H9 (cell line): Measurements from ENCODE around the gene MOB3A. TPM values are rescaled to one million over a fixed set of nuclear protein-coding genes. Genes with fewer than 3 reads are reported as not detected.
A peak's percentile ranks its signal among the peaks of the same experiment; 100 is the strongest.

ENCODE experiments used
- DNase-seq: peaks from one replicate; pipeline ENCODE4 v3.0.0-alpha.2; 2017
- H2AFZ ChIP-seq: one replicate; pipeline ENCODE4 v1.6.1; 2013; ENCODE audit warnings: mild to moderate bottlenecking, low read length, control low read depth, moderate library complexity
- H2AK5ac ChIP-seq: 2 replicates; pipeline ENCODE4 v1.6.1; 2013; ENCODE audit warnings: low read length, control low read depth, mixed read lengths; ENCODE audit not compliant: insufficient read length
- H2BK120ac ChIP-seq: one replicate; pipeline ENCODE4 v1.6.1; 2013; ENCODE audit warnings: low read depth, mild to moderate bottlenecking, low read length, control low read depth, inconsistent platforms; ENCODE audit not compliant: poor library complexity, severe bottlenecking
- H2BK12ac ChIP-seq: 2 replicates; pipeline ENCODE4 v1.6.1; 2013; ENCODE audit warnings: low read length, control low read depth, mixed read lengths, low read depth; ENCODE audit not compliant: insufficient read length
- H2BK15ac ChIP-seq: 2 replicates; pipeline ENCODE4 v1.6.1; 2013; ENCODE audit warnings: low read depth, low read length, control low read depth
- H2BK20ac ChIP-seq: one replicate; pipeline ENCODE4 v1.6.1; 2013; ENCODE audit warnings: low read depth, mild to moderate bottlenecking, low read length, control low read depth, inconsistent platforms; ENCODE audit not compliant: poor library complexity, severe bottlenecking
- H2BK5ac ChIP-seq: 2 replicates; pipeline ENCODE4 v1.6.1; 2013; ENCODE audit warnings: low read length, control low read depth, mixed read lengths; ENCODE audit not compliant: insufficient read length
- H3K14ac ChIP-seq: 2 replicates; pipeline ENCODE4 v1.6.1; 2013; ENCODE audit warnings: low read length, control low read depth; ENCODE audit not compliant: insufficient read depth
- H3K18ac ChIP-seq: 2 replicates; pipeline ENCODE4 v1.6.1; 2013; ENCODE audit warnings: low read depth, mild to moderate bottlenecking, mixed read lengths, low read length, control low read depth; ENCODE audit not compliant: insufficient read length
- H3K23ac ChIP-seq: 2 replicates; pipeline ENCODE4 v1.6.1; 2013; ENCODE audit warnings: low read length, control low read depth, mixed read lengths, low read depth; ENCODE audit not compliant: insufficient read length
- H3K23me2 ChIP-seq: 2 replicates; pipeline ENCODE4 v1.6.1; 2013; ENCODE audit warnings: low read depth, mild to moderate bottlenecking, mixed read lengths, low read length, control low read depth; ENCODE audit not compliant: insufficient read length, poor library complexity, severe bottlenecking
- H3K27ac ChIP-seq: 2 replicates; pipeline ENCODE4 v1.5.1; 2013; ENCODE audit warnings: low read length, control low read depth, mixed read lengths, low read depth; ENCODE audit not compliant: insufficient read length
- H3K27me3 ChIP-seq: 2 replicates; pipeline ENCODE4 v1.6.1; 2013; ENCODE audit warnings: low read length, control low read depth, inconsistent platforms; ENCODE audit not compliant: insufficient read depth
- H3K4ac ChIP-seq: 2 replicates; pipeline ENCODE4 v1.6.1; 2013; ENCODE audit warnings: low read depth, mild to moderate bottlenecking, control low read depth, inconsistent platforms, low read length, moderate library complexity
- H3K4me1 ChIP-seq: 2 replicates; pipeline ENCODE4 v1.6.1; 2013; ENCODE audit warnings: low read length, control low read depth, inconsistent platforms; ENCODE audit not compliant: insufficient read depth
- H3K4me2 ChIP-seq: 2 replicates; pipeline ENCODE4 v1.6.1; 2013; ENCODE audit warnings: low read length, control low read depth, mixed read lengths; ENCODE audit not compliant: insufficient read length, insufficient read depth
- H3K56ac ChIP-seq: 2 replicates; pipeline ENCODE4 v1.6.1; 2013; ENCODE audit warnings: low read depth, mild to moderate bottlenecking, mixed read lengths, low read length, control low read depth; ENCODE audit not compliant: insufficient read length
- H3K79me1 ChIP-seq: 2 replicates; pipeline ENCODE4 v1.6.1; 2013; ENCODE audit warnings: low read depth, mild to moderate bottlenecking, moderate library complexity, low read length, control low read depth, inconsistent platforms; ENCODE audit not compliant: insufficient read depth, poor library complexity, severe bottlenecking
- H3K79me2 ChIP-seq: 2 replicates; pipeline ENCODE4 v1.6.1; 2013; ENCODE audit warnings: low read length, control low read depth, inconsistent platforms; ENCODE audit not compliant: insufficient read depth
- H3K9ac ChIP-seq: 2 replicates; pipeline ENCODE4 v1.6.1; 2013; ENCODE audit warnings: low read length, control low read depth, mixed read lengths; ENCODE audit not compliant: insufficient read length; ENCODE audit errors: extremely low read depth
- H3K9me3 ChIP-seq: one replicate; pipeline ENCODE4 v1.6.1; 2013; ENCODE audit warnings: low read depth, low read length, inconsistent platforms; ENCODE audit not compliant: control insufficient read depth
- H3T11ph ChIP-seq: one replicate; pipeline ENCODE4 v1.6.1; 2013; ENCODE audit warnings: mild to moderate bottlenecking, low read length, control low read depth, inconsistent platforms
- H4K20me1 ChIP-seq: one replicate; pipeline ENCODE4 v1.6.1; 2013; ENCODE audit not compliant: control insufficient read depth, insufficient read length, insufficient read depth
- H4K5ac ChIP-seq: 2 replicates; pipeline ENCODE4 v1.6.1; 2013; ENCODE audit warnings: low read depth, mild to moderate bottlenecking, mixed read lengths, low read length, control low read depth; ENCODE audit not compliant: insufficient read length
- H4K8ac ChIP-seq: replicated peaks from 2 replicates; pipeline ENCODE4 v1.6.1; 2013; ENCODE audit warnings: low read length, control low read depth, mixed read lengths, low read depth; ENCODE audit not compliant: insufficient read length
- H4K91ac ChIP-seq: 2 replicates; pipeline ENCODE4 v1.6.1; 2013; ENCODE audit warnings: low read depth, mild to moderate bottlenecking, moderate library complexity, mixed read lengths, low read length, control low read depth; ENCODE audit not compliant: insufficient read length
- H3K27ac Mint-ChIP-seq, 3 experiments: 2 replicates in 2 of 3; 3 replicates in 1 of 3; pipeline ENCODE4 v1.8.0; 2020 to 2021; ENCODE audit warnings: mixed read lengths in 3 of 3, mild to moderate bottlenecking in 1 of 3, moderate library complexity in 1 of 3
- H3K27me3 Mint-ChIP-seq: 2 replicates; pipeline ENCODE4 v1.8.0; 2021; ENCODE audit warnings: low read depth, mild to moderate bottlenecking, moderate library complexity, mixed read lengths
- H3K36me3 Mint-ChIP-seq, 3 experiments: 2 replicates in 2 of 3; 3 replicates in 1 of 3; pipeline ENCODE4 v1.8.0; 2020 to 2021; ENCODE audit warnings: low read depth in 3 of 3, mixed read lengths in 3 of 3; ENCODE audit not compliant: insufficient read depth in 1 of 3
- H3K4me1 Mint-ChIP-seq, 2 experiments: 2 replicates each; pipeline ENCODE4 v1.8.0; 2020; ENCODE audit warnings: mixed read lengths in 2 of 2
- H3K4me3 Mint-ChIP-seq, 2 experiments: 2 replicates in 1 of 2; 3 replicates in 1 of 2; pipeline ENCODE4 v1.8.0; 2020 to 2021; ENCODE audit warnings: mild to moderate bottlenecking in 2 of 2, mixed read lengths in 2 of 2, moderate library complexity in 1 of 2
- H3K9me3 Mint-ChIP-seq, 2 experiments: 2 replicates in 1 of 2; 3 replicates in 1 of 2; pipeline ENCODE4 v1.8.0; 2020; ENCODE audit warnings: mild to moderate bottlenecking in 2 of 2, mixed read lengths in 2 of 2, moderate library complexity in 1 of 2
- CTCF ChIP-seq: fragments of 200-600 bp; sonication (generic); conservative IDR thresholded peaks from 3 replicates; pipeline ENCODE4 v1.8.0; 2021; ENCODE audit warnings: antibody characterized with exemption, mild to moderate bottlenecking
- WGBS: extraction: QIAGEN DNeasy Blood & Tissue Kit; methylation state at CpG from one replicate; pipeline ENCODE4 v1.1.7; 2013; ENCODE audit warnings: missing lambda C conversion rate, low lambda C conversion rate, mixed read lengths; ENCODE audit not compliant: insufficient read length; ENCODE audit errors: extremely low coverage; 5-methylcytosine and 5-hydroxymethylcytosine counted together
- total RNA-seq: library from RNA; stranded (reverse); gene quantifications from 2 replicates; pipeline ENCODE4 v1.2.1, GENCODE V29; 2021

The MOB3A gene
- total RNA-seq, 1 experiment from 2014 or later = 11.5 TPM

GRCh38 chr19:2097203-2097885, 1.2 kb upstream of the MOB3A start:
- Mint-ChIP-seq H3K4me1 (peaks cover 7 to 8% of the 10 kb centered on the region in 2 experiments; a peak in 3 of 4 replicates), H3K27ac (peak overlapping the region in 2 of 3 experiments; percentile 92 to 97; a peak in 1 of 7 replicates), H3K36me3 (peaks cover 5 to 26% (median 23%) of the 10 kb centered on the region in 3 experiments; a peak in 6 of 7 replicates), H3K27me3 (no peaks in the 10 kb centered on the region; the same call in 1 of the 2 replicates), H3K4me3 (peak overlapping the region; percentile 69 to 86), H3K9me3 (no peaks in the 10 kb centered on the region)
- H3K56ac ChIP-seq = no peak overlapping the region
- no peak overlapping the region for H3T11ph ChIP-seq
- H2BK15ac ChIP-seq = no peak overlapping the region
- H2BK5ac ChIP-seq = no peak overlapping the region
- H4K8ac ChIP-seq = no peak overlapping the region
- H3K4ac ChIP-seq = no peak overlapping the region
- H3K27me3 ChIP-seq = no peaks in the 10 kb centered on the region
- no peaks in the 10 kb centered on the region for H3K4me1 ChIP-seq
- no peaks in the 10 kb centered on the region for H3K79me2 ChIP-seq
- no peak overlapping the region for H3K9ac ChIP-seq
- no peak for TF ChIP-seq CTCF
- H3K23ac ChIP-seq = no peak overlapping the region
- no CpG with 5 or more reads among the region's 30 CpGs for whole genome bisulfite sequencing
- no peaks in the 10 kb centered on the region for H4K20me1 ChIP-seq
- no peaks in the 10 kb centered on the region for H3K79me1 ChIP-seq
- H3K18ac ChIP-seq = no peak overlapping the region
- H3K14ac ChIP-seq = no peak overlapping the region
- H3K9me3 ChIP-seq = no peaks in the 10 kb centered on the region
- H3K4me2 ChIP-seq = peak overlapping the region; percentile 72
- H2BK120ac ChIP-seq = no peak overlapping the region
- no peak overlapping the region for H2AK5ac ChIP-seq
- no peak overlapping the region for H2AFZ ChIP-seq
- H3K23me2 ChIP-seq = no peaks in the 10 kb centered on the region
- no peak overlapping the region for H4K5ac ChIP-seq
- no peak overlapping the region for H2BK20ac ChIP-seq
- no peak overlapping the region for H2BK12ac ChIP-seq
- DNase-seq = no peak
- H3K27ac ChIP-seq = no peak overlapping the region
- H4K91ac ChIP-seq = no peak overlapping the region
